ENCODE measurements around the gene OR4S1. TPM values are rescaled to one million over a fixed set of nuclear protein-coding genes. Genes with fewer than 3 reads are reported as not detected.

Gene OR4S1
- total and polyA plus RNA-seq, 5 experiments from 2014 or later, result not detected

GRCh38 chr11:48354013-48354412 lies 48.0 kb downstream of the OR4S1 start:
- no peak for DNase-seq
- peaks cover 0 to 15% (median 6%) of the 10 kb centered on the region in 3 donors for H3K36me3 Mint-ChIP-seq
- ATAC-seq, result no peak
- H3K4me1 Mint-ChIP-seq, result no peaks in the 10 kb centered on the region
- POLR2A ChIA-PET, result no interaction called here
- H3K27me3 Mint-ChIP-seq, result peaks cover 0 to 4% (median 1%) of the 10 kb centered on the region in 5 donors
- peaks cover 4 to 38% (median 12%) of the 10 kb centered on the region in 9 donors for H3K9me3 Mint-ChIP-seq
- peak overlapping the region in 1 of 10 donors; percentile 14 for H3K27ac Mint-ChIP-seq
- no peak overlapping the region for H3K4me3 Mint-ChIP-seq

- Mint-ChIP-seq H3K9me3 (peaks cover 4 to 33% (median 17%) of the 10 kb centered on the region in 9 donors), H3K4me1 (no peaks in the 10 kb centered on the region), H3K27ac (no peak overlapping the region), H3K27me3 (peaks cover 0 to 4% (median 1%) of the 10 kb centered on the region in 5 donors), H3K4me3 (no peak overlapping the region), H3K36me3 (peaks cover 0 to 15% (median 6%) of the 10 kb centered on the region in 3 donors)
- POLR2A ChIA-PET, result no interaction called here
- DNase-seq, result no peak
- ATAC-seq, result no peak
These were observed 48.7 kb downstream of the OR4S1 start for GRCh38 chr11:48354677-48355076.

Other genes with a start within 250 kb of the OR4S1 start
- gene OR4B1, start 89.4 kb upstream of the OR4S1 start, total RNA-seq, result not detected
- not detected for gene OR4B1, start 89.4 kb upstream of the OR4S1 start, polyA plus RNA-seq
- not detected for gene OR4X2, start 61.1 kb upstream of the OR4S1 start, total RNA-seq
- not detected for gene OR4X2, start 61.1 kb upstream of the OR4S1 start, polyA plus RNA-seq
- not detected for gene OR4X1, start 42.4 kb upstream of the OR4S1 start, total RNA-seq
- not detected for gene OR4X1, start 42.4 kb upstream of the OR4S1 start, polyA plus RNA-seq
- gene OR4C3, start 18.7 kb downstream of the OR4S1 start, total RNA-seq, result not detected
- not detected for gene OR4C3, start 18.7 kb downstream of the OR4S1 start, polyA plus RNA-seq
- not detected for gene OR4C5, start 60.2 kb downstream of the OR4S1 start, total RNA-seq
- gene OR4C5, start 60.2 kb downstream of the OR4S1 start, polyA plus RNA-seq, result not detected
- not detected for gene OR4A47, start 182.6 kb downstream of the OR4S1 start, total RNA-seq
- not detected for gene OR4A47, start 182.6 kb downstream of the OR4S1 start, polyA plus RNA-seq

Data from naive thymus-derived CD8-positive, alpha-beta T cell (primary cell).